ENCODE results near the gene RHBDL1. TPM values are rescaled to one million over a fixed set of nuclear protein-coding genes. Genes with fewer than 3 reads are reported as not detected.

Gene RHBDL1
- total and polyA plus RNA-seq, 9 of the 15 experiments (the other 6 are each of a cell fraction or from before 2014, with no cell fraction given), result 0.03 to 5.6 (median 1.3) TPM; not detected in 1

GRCh38 chr16:679814-680624 is 4.5 kb downstream of the RHBDL1 start, which contains the start of gene STUB1 (continued):
- TF ChIP-seq PTTG1 (tag; IDR thresholded peaks at IDR 0.05; ENCODE audit: low read depth) (no peak), ZNF830 (CRISPR knock-in tag; IDR thresholded peaks at IDR 0.05) (no peak), MNT (conservative IDR thresholded peaks at IDR 0.05) (peak; percentile 56 to 89), SIN3B (IDR thresholded peaks at IDR 0.05; ENCODE audit: low read depth) (peak; percentile 78; the same call in 1 of the 2 replicates), ETV5 (CRISPR knock-in tag; IDR thresholded peaks at IDR 0.05; ENCODE audit: low read depth) (peak; percentile 42; the same call in 1 of the 2 replicates), MAX (CRISPR knock-in tag; IDR thresholded peaks at IDR 0.05) (peak; percentile 78), NCOA1 (IDR thresholded peaks at IDR 0.05; ENCODE audit: low read depth) (no peak), CBX3 (IDR thresholded peaks at IDR 0.05; ENCODE audit: borderline replicate concordance in 1 of 2, low read length in 2 of 2) (no peak), ZBTB11 (CRISPR knock-in tag; IDR thresholded peaks at IDR 0.05) (peak; percentile 59 to 93 (median 66); a peak in 5 of 6 replicates), GMEB1 (CRISPR knock-in tag; IDR thresholded peaks at IDR 0.05) (peak; percentile 61; the same call in 1 of the 2 replicates), NR2C2 (CRISPR knock-in tag; IDR thresholded peaks at IDR 0.05) (no peak), NR2C2 (tag; IDR thresholded peaks at IDR 0.05) (peak; percentile 39; the same call in 1 of the 2 replicates), U2AF1 (optimal IDR thresholded peaks at IDR 0.05; ENCODE audit: low read depth, low read length) (peak; percentile 24), GABPB1 (CRISPR knock-in tag; IDR thresholded peaks at IDR 0.05) (peak; percentile 68)
- TF ChIP-seq, protein P1, sequence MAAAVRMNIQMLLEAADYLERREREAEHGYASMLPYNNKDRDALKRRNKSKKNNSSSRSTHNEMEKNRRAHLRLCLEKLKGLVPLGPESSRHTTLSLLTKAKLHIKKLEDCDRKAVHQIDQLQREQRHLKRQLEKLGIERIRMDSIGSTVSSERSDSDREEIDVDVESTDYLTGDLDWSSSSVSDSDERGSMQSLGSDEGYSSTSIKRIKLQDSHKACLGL (CRISPR knock-in tag; IDR thresholded peaks at IDR 0.05; ENCODE audit: borderline replicate concordance, poor library complexity, severe bottlenecking), result peak; percentile 16
- TF ChIP-seq, protein P2, sequence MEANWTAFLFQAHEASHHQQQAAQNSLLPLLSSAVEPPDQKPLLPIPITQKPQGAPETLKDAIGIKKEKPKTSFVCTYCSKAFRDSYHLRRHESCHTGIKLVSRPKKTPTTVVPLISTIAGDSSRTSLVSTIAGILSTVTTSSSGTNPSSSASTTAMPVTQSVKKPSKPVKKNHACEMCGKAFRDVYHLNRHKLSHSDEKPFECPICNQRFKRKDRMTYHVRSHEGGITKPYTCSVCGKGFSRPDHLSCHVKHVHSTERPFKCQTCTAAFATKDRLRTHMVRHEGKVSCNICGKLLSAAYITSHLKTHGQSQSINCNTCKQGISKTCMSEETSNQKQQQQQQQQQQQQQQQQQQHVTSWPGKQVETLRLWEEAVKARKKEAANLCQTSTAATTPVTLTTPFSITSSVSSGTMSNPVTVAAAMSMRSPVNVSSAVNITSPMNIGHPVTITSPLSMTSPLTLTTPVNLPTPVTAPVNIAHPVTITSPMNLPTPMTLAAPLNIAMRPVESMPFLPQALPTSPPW (CRISPR knock-in tag; IDR thresholded peaks at IDR 0.05), result peak; percentile 84

All from K562 (cell line).